Epithelial cell of proximal tubule (primary cell): Measurements from ENCODE around the gene RSPH3. TPM values are rescaled to one million over a fixed set of nuclear protein-coding genes. Genes with fewer than 3 reads are reported as not detected.
"Not testable (repeated sequence)": the region's sequence is repeated elsewhere in the genome, so short reads cannot be mapped to it uniquely, and the experiment has no call there.

Source experiments
- DNase-seq: peaks from one replicate; pipeline ENCODE4 v3.0.0-alpha.2; 2011; ENCODE audit warnings: low read depth
- H3K4me3 ChIP-seq: 2 replicates; pipeline ENCODE4 v1.5.1; 2011; ENCODE audit warnings: low read depth, mild to moderate bottlenecking, low read length
- CTCF ChIP-seq: conservative IDR thresholded peaks from 2 replicates; pipeline ENCODE4 v1.5.1; 2012; ENCODE audit warnings: low read depth, mild to moderate bottlenecking, low read length
- total RNA-seq: library from RNA; depleted of rRNA; stranded (reverse); fragments of >200 nt; gene quantifications from 2 replicates; pipeline ENCODE4 v1.2.3, GENCODE V29; 2015

RSPH3 gene
- total RNA-seq, 1 donor from 2014 or later = 5.2 TPM

- no peak overlapping the region for H3K4me3 ChIP-seq
- TF ChIP-seq CTCF = no peak
- no peak for DNase-seq
Observed at GRCh38 chr6:158991017-158991723, 8.8 kb downstream of the RSPH3 start.

GRCh38 chr6:158989711-158990110, 10.3 kb downstream of the RSPH3 start:
- not testable (repeated sequence) for DNase-seq, H3K4me3 ChIP-seq

DNA sequence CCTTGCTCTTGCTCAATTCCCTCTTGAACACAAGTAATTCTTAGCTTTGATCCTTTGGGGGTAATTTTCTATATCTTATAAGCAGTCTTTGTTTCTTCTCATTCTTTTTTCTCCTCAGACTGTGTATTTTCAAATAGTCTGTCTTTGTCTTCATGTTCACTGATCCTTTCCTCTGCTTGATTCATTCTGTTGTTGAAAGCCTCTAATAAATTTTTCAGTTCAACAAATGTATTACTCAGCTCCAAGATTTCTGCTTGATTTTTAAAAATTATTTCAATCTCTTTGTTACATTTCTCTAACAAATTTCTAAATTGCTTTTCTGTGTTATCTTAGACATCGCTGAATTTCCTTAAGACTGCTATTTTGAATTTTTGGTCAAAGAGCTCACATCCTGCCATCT, 11.5 kb downstream of the RSPH3 start:
- H3K4me3 ChIP-seq = no peak overlapping the region
- no peak for DNase-seq
- TF ChIP-seq CTCF = no peak

- no peak for DNase-seq
- no peak overlapping the region for H3K4me3 ChIP-seq
- TF ChIP-seq CTCF = no peak
Observed at GRCh38 chr6:158987657-158988056, 12.3 kb downstream of the RSPH3 start.

GRCh38 chr6:158978757-158979156, 21.2 kb downstream of the RSPH3 start:
- no peak for DNase-seq
- H3K4me3 ChIP-seq = no peak overlapping the region
- no peak for TF ChIP-seq CTCF

- no peak for TF ChIP-seq CTCF
- DNase-seq = no peak
- no peak overlapping the region for H3K4me3 ChIP-seq
Observed at GRCh38 chr6:158977382-158977781, 22.6 kb downstream of the RSPH3 start.

DNA sequence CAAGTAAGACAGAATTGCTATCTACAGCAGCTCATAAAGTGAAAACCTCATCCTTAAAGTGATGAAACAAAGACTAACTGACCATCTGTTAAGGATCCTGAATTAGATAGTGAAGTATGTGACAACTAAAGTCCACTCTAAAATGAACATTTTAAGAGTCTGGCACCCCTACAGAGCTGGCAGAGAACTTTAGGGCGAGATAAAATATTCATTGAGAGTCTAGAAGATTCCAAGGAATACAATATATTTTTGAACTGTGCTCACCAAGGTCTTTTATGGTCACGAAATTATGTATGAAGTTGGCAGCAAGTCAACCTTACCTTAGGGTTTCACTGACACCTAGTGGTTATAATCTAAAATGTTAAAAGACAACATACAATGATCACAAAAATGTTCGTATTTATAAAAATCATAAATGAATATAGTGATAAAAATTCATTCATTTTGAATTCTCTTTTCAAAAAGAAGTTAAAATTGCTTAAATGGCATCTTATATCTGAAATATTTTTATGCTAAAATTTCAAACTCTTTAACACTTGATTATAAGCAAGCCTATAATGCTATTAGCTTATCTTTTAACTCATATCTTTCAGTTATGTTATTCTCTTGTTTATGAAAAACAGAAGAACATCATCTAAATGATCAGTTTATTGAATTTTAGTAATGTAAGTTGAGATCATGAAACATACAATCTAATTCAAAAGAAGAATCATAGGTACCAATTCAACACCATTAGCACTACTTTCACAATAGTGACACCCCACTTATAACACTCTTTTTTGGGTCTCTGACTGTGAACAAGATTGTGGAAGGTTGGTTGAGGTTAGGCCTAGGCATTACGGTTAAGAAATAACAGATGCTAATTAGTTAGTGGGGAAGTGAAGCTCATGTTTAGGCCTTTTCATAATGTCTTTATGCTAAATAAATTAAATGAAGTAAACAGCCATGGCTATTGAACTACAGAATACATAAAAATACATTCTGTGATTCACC, 27.5 kb downstream of the RSPH3 start:
- peak; percentile 53 for TF ChIP-seq CTCF
- DNase-seq = peak; percentile 10
- no peak overlapping the region for H3K4me3 ChIP-seq
